NCI-H2107 treated with DMSO at 0.1 percent for 48 hours (cell line): ENCODE data around the gene APOL5.

Source experiments
- DNase-seq: peaks from one replicate; lab custom pipeline; 2025; ENCODE audit not compliant: unreplicated experiment; lab: John Stamatoyannopoulos, UW

APOL5 gene

DNA sequence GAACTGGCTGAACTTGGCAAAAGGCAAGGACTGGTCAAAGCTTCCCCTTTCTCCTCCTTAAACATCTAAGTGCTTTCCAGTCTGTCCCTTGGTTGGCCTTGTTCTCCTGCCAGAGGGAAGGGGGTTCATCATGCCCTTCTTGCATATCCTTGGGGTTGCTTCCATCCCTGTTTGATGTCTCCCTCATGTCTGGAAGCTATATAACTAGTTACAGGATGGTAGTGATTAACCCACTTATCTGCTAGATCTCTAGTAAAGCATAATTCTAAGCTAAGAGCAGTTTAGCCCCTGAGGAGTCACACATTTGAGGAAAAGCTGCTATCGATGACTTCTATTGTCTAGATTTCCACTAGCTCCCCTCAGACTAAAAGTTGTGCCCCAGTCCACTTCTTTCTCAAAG, 22.9 kb downstream of the APOL5 start:
- DNase-seq, result no peak

DNA sequence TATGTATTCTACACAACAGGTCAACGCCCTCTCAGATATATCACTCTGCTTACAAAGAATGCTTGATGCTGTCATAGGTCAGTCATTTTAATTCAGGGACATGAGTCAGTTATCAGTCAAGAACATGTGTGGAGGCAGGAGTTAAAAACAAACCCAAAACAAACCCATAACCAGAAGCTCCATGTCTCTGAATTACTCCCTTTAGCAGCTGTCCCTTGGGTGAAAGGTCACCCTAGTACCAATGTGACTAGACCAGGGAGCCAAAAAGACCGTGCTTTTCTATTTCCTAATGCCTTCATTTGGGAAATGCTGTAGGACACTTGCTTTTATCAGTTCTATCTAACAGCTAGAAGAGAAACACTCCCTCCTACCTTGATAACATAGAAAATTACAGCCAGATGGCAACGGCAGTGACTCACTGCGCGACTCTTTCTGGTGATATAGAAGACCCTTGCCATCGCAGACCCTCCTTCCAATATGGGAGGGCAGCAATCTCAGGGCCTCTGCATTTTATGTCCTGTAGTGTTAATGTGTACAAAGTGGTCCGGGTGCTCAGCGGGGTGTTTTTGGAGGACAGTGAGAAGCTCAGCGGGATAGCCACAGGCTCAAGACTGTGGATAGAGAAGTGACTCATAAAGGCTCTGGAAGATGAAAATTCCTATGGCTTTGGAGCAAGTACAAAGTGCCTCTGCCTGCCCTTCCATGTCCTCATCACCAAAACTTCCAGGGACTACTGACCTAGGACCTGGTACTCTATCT, 24.8 kb downstream of the APOL5 start:
- DNase-seq, result no peak

DNA sequence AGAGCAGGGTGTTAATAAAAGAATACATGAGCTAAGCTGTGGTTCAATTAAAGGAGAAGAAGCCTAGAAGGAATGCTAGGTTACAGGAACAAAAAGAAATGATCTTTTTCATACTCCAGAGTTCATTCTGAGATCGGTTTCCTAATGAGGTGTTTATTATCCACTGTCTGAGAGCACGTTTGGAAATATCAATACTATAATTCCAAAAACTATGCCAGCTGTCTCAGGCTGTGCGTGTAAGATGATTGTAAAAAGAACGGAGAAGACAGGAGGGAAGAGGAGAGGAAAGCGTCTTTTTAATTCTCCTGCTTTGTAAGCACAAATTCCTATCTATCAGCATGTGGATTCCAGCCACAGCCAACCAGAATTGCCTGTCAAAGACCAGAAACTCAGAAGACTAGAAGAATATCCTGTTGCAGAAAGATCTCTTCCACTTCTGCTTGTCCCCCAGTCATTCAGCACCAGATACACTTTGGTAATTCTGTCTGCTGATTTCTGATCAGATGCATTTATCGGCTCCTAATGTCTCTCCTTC, 25.7 kb downstream of the APOL5 start:
- no peak for DNase-seq

DNA sequence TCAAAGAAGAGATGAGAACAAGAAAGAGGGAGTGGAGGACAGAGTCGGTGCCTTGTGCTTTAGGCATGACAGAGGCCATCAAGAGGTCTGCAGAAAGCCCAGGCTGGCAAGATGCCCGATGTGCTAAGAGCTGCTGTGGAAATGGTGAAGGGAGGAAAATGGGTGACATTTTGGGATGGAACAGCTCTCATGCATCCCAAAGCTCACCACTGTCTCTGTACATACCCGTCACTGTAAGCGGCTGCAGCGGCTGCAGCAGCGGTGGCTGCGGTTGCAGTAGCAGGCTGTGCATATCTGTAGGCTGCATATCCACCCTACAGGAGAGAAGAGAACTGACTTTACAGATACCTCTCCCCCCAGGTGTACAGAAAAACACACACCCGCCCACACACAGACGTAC, 28.6 kb downstream of the APOL5 start:
- DNase-seq, result no peak

DNA sequence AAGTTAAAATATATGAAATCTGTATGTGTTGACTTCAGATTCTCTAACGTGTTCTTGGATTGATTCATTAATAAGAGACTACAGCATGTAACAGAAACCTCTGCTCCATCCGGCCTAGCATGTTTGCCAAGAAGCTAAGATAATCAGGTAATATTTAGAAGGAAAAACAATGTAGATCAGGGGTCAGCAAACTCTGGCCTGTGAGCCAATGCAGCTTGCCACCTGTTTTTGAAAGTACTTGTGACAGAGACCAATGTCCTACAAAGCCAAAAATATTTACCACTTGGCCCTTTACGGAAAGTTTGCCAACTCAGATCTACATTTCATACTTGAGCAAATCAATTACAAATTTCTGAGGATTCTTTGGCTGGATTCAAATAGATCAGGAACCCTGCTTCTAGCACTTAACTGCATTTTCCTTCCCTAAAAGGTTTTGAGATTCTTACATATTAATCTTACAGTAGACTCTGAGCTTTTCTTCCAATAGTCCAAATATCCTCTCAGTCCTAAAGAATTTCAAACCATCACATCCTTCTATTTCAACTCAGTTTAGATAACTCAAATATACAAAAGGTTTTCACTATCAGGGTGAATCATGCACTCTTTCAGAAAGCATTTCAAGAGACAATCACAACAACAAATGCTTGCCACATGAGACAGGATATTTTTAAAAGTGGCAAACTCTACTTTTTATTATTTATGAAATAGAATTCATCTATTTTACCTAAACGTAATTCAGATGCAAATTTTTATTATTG, 29.5 kb downstream of the APOL5 start:
- DNase-seq, result no peak

DNA sequence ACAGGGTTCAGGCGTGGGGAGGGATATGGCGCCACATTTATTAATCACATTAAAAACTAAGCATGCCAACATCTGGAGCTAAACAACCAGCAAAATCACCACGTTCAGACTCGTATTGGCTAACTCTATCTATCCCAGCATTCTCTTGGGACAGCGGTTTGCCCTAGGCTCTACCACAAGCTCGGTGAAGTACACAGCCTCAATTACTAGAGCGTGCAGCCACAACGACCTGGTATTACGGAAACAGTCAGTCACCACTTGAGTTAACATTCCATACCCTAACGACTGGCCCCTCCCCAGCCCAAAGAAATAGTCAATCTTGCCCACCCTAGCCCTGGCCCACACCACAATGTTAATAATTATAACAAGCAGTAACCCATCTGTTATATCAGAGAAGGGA, 32.1 kb downstream of the APOL5 start:
- peak; percentile 8 for DNase-seq

DNA sequence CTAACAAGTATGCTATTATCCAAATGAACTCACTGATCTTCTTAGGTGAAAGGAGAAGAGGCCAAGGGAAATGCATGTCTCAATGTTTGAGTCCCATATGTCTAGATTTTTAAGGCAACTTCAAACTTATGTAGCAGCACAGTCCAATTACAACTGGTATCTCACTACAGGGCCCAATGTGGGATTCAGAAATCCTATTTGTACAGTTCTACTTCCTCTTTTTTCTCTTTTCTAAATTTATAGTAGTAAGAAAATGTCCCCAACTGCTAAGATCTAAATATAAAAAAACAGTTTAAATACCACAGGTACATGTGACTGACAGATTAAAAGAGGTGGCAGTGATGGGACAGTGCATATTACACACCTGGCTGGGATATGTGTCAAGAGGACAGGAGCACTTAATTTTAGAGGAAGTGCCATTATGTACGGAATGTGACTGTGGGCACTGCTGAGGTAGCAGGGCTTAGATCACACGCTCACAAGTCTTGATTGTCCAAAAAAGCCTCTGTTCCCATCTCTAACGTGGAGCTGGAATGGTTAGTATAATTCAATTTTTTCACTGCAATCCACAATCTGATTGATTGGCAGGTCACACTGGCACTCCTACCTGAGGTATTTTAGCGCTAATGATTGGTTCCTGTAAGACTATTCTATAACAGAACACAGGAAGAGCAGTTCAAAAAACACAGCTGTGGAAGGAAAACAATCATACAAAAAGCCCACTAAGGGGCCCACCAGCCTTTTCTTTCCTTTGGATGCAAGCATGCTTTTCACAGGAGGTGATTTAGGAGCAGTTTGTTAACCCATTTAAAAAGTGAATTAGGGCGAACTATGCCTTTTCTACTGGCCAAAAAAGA, 34.6 kb downstream of the APOL5 start:
- no peak for DNase-seq

DNA sequence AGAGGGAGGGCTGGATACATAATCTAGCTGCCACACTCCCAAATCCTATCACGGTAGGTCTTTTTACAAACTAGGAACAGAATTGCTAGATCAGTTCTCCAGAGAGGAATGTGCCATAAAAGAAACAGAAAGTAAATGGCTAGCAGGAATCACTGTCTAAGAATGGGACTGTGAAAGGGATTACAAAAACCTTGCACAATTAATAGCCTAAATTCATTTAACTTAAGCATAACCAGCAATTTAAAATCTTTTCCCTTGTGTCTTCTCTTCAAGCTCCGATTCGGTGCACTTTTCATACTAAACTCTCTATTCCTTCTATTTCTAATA, 35.2 kb downstream of the APOL5 start:
- no peak for DNase-seq

DNA sequence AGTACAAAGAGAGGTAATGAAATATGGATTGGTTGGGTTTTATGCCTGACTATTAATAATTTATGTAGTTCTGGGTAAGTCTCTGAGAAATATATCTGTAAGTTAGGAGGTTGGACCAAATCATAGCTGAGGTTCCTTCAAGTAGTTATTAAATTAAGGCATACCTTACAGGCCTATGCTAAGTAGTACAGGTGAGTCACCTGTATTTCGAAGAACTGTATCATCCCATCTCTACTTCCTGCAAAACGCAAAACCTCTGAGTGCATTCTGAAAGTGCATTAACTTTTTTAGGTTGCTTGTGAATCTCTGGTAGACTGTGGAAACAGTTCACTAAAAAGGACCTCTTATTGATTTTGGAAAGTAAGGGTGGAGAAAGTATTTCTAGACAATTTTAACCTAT, 37.1 kb downstream of the APOL5 start:
- DNase-seq, result no peak

DNA sequence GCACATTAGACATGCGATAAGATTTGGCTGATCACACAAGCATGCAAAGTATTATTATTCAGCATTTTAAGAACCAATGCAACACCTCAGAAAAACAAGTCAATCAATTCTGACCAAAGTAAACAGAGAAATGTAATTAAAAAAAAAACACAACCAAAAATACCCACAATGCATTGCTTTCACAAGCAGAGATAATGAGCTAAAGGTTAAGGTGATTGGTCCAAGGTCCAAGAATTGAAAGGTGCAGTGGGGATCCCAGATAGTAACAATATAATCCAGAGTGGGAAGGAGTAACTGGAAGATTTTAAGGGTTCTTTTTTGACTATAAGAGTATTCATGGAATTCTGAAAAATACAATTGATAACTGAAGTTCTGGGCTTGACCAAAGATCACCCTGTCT, 39.0 kb downstream of the APOL5 start:
- DNase-seq, result no peak

DNA sequence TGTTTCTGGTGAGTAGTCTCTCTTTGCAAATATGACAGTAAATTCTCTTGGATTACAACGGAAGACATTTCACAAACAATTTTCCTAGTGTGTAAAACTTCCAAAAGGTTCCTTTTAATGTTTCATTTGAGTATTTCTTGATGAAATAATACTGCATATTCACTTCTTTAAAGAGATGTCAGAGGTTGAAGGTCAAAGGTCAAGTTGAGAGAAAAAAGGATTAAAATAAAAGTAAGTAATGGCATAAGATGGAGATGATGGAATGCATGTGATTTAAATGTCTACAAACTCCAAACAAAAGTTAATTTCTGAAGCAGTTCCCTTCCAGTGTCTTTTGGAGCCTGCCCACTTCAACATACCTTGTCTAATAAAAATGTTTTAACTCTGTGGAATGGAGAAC, 40.7 kb downstream of the APOL5 start:
- no peak for DNase-seq

DNA sequence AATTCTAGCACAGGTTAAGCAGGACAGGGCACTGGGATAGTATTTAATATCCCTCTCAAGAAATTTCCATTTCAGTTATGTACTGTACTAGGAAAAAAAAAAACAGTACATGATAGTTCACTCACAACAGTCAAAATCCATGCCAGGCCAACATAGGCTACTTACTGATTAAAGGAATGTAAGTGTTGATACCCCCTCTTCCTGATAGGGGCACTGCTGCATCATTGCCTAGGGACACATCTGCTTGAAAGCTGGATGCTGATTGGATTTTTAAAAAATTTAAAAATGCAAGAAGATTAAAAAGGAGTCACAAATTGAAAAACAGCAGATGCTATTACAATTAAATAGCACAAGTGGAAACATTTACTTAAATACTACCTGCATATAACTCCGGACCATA, 43.4 kb downstream of the APOL5 start:
- no peak for DNase-seq

DNA sequence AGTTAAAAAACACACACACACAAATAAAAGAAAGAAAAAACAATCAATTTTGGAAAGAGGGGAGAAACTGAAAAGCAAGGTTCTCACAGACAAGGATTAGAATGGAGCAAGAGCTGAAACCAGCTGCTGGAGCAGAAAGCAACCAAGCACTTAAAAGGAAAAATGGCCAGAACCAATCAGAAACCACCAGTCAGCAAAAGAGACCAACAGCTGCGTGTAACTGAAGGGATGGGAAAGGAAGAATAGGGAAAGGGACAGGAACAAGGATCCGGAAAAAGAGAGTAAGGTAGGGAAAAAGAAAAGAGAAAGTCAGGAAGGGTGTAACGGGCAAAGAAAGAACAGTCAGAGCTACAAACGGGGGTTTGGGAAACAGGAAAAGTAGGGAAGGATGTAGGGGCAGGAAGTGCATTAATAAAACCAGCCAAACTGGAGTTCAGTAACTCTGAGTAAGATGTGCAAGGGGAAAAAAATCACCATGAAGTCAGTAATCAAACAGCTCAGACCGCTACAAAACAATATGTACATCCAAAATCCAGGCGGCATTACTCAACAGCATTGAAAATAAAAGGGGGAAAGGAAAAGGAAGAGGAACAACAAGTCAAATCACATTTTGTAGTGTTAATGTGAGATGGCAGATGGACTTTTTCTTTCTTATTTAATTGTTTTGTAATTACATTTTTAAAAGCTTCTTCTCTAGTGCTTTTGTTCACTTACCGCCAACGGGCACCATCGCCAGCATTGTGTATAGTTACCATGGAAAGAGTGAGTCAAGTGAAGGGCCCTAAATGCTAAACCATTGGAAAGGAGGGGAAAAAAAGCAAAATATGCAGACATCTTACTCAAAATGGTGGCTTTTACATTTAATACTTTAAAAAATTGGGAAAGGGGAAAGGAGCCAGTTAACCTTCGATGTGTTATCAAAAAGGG, 49.2 kb downstream of the APOL5 start:
- DNase-seq, result no peak

DNA sequence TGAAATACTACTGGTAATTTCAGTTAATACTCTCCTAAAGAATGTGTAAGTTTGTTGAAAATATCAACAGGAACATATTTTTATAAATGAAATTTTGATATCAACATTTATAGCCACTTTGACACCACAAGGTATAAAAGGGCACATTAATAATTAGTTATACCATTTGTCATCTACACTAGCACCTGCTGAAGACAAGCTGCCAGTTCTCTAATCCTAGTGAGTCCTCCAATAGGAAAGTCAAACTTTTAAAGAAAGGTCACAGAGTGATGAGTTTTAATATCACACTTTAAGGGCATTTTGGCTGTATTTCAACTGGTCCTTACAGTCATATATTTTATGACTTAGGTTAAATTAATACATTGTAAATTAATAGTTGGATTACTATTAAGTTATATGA, 52.3 kb downstream of the APOL5 start:
- no peak for DNase-seq

DNA sequence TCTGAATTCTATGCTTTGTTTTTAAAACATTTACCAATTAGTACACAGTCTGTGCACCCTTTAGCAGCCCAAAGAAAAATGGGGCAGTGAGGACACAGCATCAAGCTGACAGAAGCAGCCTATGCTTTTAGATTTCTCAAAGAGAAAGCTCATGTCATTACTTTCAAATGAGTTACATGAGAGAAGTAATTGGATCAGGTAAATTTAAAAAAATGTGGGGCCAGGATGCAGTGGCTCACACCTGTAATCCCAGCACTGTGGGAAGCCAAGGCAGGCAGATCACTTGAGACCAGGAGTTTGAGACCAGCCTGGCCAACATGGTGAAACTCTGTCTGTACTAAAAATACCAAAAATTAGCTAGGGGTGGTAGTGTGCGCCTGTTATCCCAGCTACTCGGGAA, 57.7 kb downstream of the APOL5 start:
- DNase-seq, result no peak

DNA sequence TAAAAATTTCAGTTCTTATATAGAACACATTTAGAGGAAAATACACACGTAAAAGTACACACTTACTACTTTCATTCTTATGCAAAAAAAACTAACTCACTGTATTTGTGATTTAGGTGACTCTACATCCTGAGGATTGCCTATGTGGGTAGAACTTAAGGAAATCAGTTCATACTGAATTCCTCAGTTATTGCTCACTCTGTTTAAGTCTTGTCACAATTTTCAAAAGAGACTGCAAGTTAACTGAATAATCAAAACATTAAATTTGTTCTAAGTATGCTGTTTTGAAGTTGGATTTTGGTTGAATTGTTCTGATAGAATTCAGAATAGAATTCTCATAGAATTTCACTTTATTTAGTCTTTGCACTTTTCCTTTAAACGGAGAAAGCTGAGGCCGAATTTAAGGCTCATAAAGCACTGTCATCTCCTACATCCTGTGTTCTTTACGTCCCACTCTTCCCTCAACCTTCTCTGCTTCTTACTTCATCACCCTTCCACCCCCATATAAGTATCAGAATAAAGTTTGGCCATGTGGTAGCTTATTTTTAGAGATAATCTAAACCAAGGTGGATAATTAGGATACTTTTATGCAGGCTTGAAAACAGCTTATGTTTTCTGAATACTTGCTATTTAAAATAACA, 59.8 kb downstream of the APOL5 start:
- no peak for DNase-seq
